Skeletal muscle tissue (tissue), 2 donors: ENCODE results near the gene IL1F10. TPM values are rescaled to one million over a fixed set of nuclear protein-coding genes. Genes with fewer than 3 reads are reported as not detected.

Source experiments
- small RNA-seq: library from RNA; depleted of rRNA; stranded (forward); fragments of <200 nt; gene quantifications from one replicate; pipeline ENCODE3, GENCODE V24; 2014
- total RNA-seq: library from RNA; depleted of rRNA; stranded (reverse); fragments of >200 nt; gene quantifications from one replicate; pipeline ENCODE4 v1.2.3, GENCODE V29; 2014

The IL1F10 gene
- total RNA-seq, 1 donor from 2014 or later, result not detected

Small RNA genes within 50 kb of the gene (small RNA-seq; reads per million reads assigned to genes)
- gene RNU6-1180P, result not detected

Other genes with a start within 250 kb of the IL1F10 start
- 1.0 TPM for gene IL1B, start 231.2 kb upstream of the IL1F10 start, total RNA-seq
- not detected for gene IL37, start 156.8 kb upstream of the IL1F10 start, total RNA-seq
- gene IL36G, start 90.0 kb upstream of the IL1F10 start, total RNA-seq, result not detected
- gene IL36A, start 62.5 kb upstream of the IL1F10 start, total RNA-seq, result not detected
- not detected for gene IL36B, start 15.1 kb upstream of the IL1F10 start, total RNA-seq
- gene IL36RN, start 8.8 kb upstream of the IL1F10 start, total RNA-seq, result not detected
- gene IL1RN, start 59.6 kb downstream of the IL1F10 start, total RNA-seq, result not detected
- 1.6 TPM for gene PSD4, start 106.0 kb downstream of the IL1F10 start, total RNA-seq
- not detected for gene PAX8, start 211.0 kb downstream of the IL1F10 start, total RNA-seq